HCT116 (cell line): Measurements from ENCODE around the gene MLH3. TPM values are rescaled to one million over a fixed set of nuclear protein-coding genes. Genes with fewer than 3 reads are reported as not detected.

ENCODE experiments used
- ATAC-seq: fragments of 200-7000 bp; cut with Tn5 transposase; 2 replicates; pipeline ENCODE4 v1.9.1; 2020; ENCODE audit warnings: mild to moderate bottlenecking, moderate library complexity
- BruUV-seq: library from RNA; stranded (reverse); fragments of 400-500 nt; replicated peaks from 2 replicates; lab custom pipeline; 2021; lab: Mats Ljungman, UMichigan
- CTCF ChIA-PET: fragments of 300-600 bp; sonication (Branson Sonifier 250); formaldehyde crosslinking; loops from one replicate; lab custom pipeline; 2021; ENCODE audit warnings: antibody characterized with exemption; lab: Charles Lee
- POLR2A ChIA-PET: fragments of 300-600, 350-600 bp; sonication (Branson Sonifier 250); formaldehyde crosslinking; loops from one replicate; lab custom pipeline; 2021; ENCODE audit warnings: antibody characterized with exemption; lab: Charles Lee
- RAD21 ChIA-PET, 2 experiments: fragments of 300-600 bp; sonication (Branson Sonifier 250); formaldehyde crosslinking; loops; one replicate each; lab custom pipeline; 2023; ENCODE audit warnings: low total read pairs in 2 of 2; ENCODE audit not compliant: uncharacterized antibody in 2 of 2, unreplicated experiment in 2 of 2, low non-redundant PET in 1 of 2; lab: Charles Lee
- DNase-seq: peaks from one replicate; pipeline ENCODE4 v3.0.0-alpha.2; 2010; ENCODE audit warnings: low read depth, low spot score
- H2AFZ ChIP-seq: fragments of 200-600 bp; shearing (Covaris generic), sonication (generic); 2 replicates; pipeline ENCODE4 v1.6.1; 2017; ENCODE audit warnings: low read depth, mixed run types, mixed read lengths, antibody characterized with exemption, low read length; ENCODE audit not compliant: poor library complexity, severe bottlenecking
- H3K27ac ChIP-seq: 2 replicates; pipeline ENCODE4 v1.5.1; 2012; ENCODE audit warnings: low read depth, low read length
- H3K27me3 ChIP-seq: fragments of 200-600 bp; sonication (generic); 2 replicates; pipeline ENCODE4 v1.6.1; 2016; ENCODE audit warnings: mixed run types, low read length, mixed read lengths; ENCODE audit not compliant: insufficient read depth
- H3K36me3 ChIP-seq, 2 experiments: fragments of 200-500 bp in 1 of 2; fragments of 200-600 bp in 1 of 2; sonication (Bioruptor generic) in 1 of 2; sonication (generic) in 1 of 2; 2 replicates each; pipeline versions ENCODE4 v1.5.1 to v1.6.1; 2014 to 2016; ENCODE audit warnings: low read length in 2 of 2, inconsistent platforms in 1 of 2, mixed read lengths in 1 of 2, mixed run types in 1 of 2; ENCODE audit not compliant: insufficient read depth in 2 of 2, control insufficient read depth in 1 of 2
- H3K4me1 ChIP-seq, 2 experiments: fragments of 200-600 bp in 1 of 2; sonication (generic) in 1 of 2; 2 replicates each; pipeline versions ENCODE4 v1.5.1 to v1.6.1; 2012 to 2017; ENCODE audit warnings: low read length in 2 of 2, inconsistent platforms in 1 of 2, mild to moderate bottlenecking in 1 of 2, mixed read lengths in 1 of 2, mixed run types in 1 of 2, moderate library complexity in 1 of 2; ENCODE audit not compliant: insufficient read depth in 2 of 2, control insufficient read depth in 1 of 2
- H3K4me2 ChIP-seq: fragments of 200-600 bp; sonication (generic); 2 replicates; pipeline ENCODE4 v1.6.1; 2017; ENCODE audit warnings: mixed run types, low read length, mixed read lengths
- H3K4me3 ChIP-seq, 2 experiments: fragments of 200-600 bp in 1 of 2; sonication (generic) in 1 of 2; replicated peaks in 1 of 2; 2 replicates each; pipeline ENCODE4 v1.5.1; 2011 to 2016; ENCODE audit warnings: low read length in 2 of 2, control low read depth in 1 of 2, low read depth in 1 of 2, mild to moderate bottlenecking in 1 of 2, mixed read lengths in 1 of 2, mixed run types in 1 of 2
- H3K79me2 ChIP-seq: fragments of 200-600 bp; sonication (generic); 2 replicates; pipeline ENCODE4 v1.6.1; 2017; ENCODE audit warnings: mild to moderate bottlenecking, mixed run types, low read length, moderate library complexity, mixed read lengths; ENCODE audit not compliant: insufficient read depth
- H3K9ac ChIP-seq: fragments of 200-600 bp; sonication (generic); 2 replicates; pipeline ENCODE4 v1.6.1; 2016; ENCODE audit warnings: low read length, mixed read lengths
- H3K9me2 ChIP-seq: fragments of 200-600 bp; sonication (generic), shearing (Covaris generic); 2 replicates; pipeline ENCODE4 v1.6.1; 2017; ENCODE audit warnings: mixed run types, mild to moderate bottlenecking, moderate library complexity; ENCODE audit not compliant: insufficient read depth
- H3K9me3 ChIP-seq, 2 experiments: fragments of 200-500 bp in 1 of 2; fragments of 200-600 bp in 1 of 2; sonication (Bioruptor generic) in 1 of 2; sonication (generic) in 1 of 2; 2 replicates each; pipeline ENCODE4 v1.6.1; 2014 to 2017; ENCODE audit warnings: low read length in 2 of 2, mixed read lengths in 2 of 2, inconsistent platforms in 1 of 2, low read depth in 1 of 2, mild to moderate bottlenecking in 1 of 2, mixed run types in 1 of 2, moderate library complexity in 1 of 2; ENCODE audit not compliant: control insufficient read depth in 1 of 2, insufficient read depth in 1 of 2
- H4K20me1 ChIP-seq: fragments of 200-600 bp; sonication (generic), shearing (Covaris generic); 2 replicates; pipeline ENCODE4 v1.6.1; 2017; ENCODE audit warnings: mixed run types, mild to moderate bottlenecking, moderate library complexity; ENCODE audit not compliant: insufficient read depth
- CEBPB ChIP-seq: IDR thresholded peaks from 2 replicates; pipeline ENCODE4 v1.6.1; 2012; ENCODE audit warnings: low read depth
- CTCF ChIP-seq, 3 experiments: fragments of 200-600 bp in 1 of 3; sonication (generic) in 1 of 3; IDR thresholded peaks in 2 of 3; conservative IDR thresholded peaks in 1 of 3; 2 replicates each; pipeline ENCODE4 v1.5.1; 2012 to 2017; ENCODE audit warnings: low read depth in 2 of 3, low read length in 2 of 3, antibody characterized with exemption in 1 of 3, borderline replicate concordance in 1 of 3, control low read depth in 1 of 3, mild to moderate bottlenecking in 1 of 3, mixed read lengths in 1 of 3, mixed run types in 1 of 3, moderate library complexity in 1 of 3; ENCODE audit not compliant: insufficient read depth in 1 of 3
- EGR1 ChIP-seq: IDR thresholded peaks from 2 replicates; pipeline ENCODE4 v1.6.1; 2012; ENCODE audit warnings: low read depth
- FOSL1 ChIP-seq: IDR thresholded peaks from 2 replicates; pipeline ENCODE4 v1.6.1; 2012; ENCODE audit warnings: low read depth
- MAX ChIP-seq: IDR thresholded peaks from 2 replicates; pipeline ENCODE4 v1.6.1; 2012
- POLR2A ChIP-seq: IDR thresholded peaks from 2 replicates; pipeline ENCODE4 v1.7.0; 2011; ENCODE audit warnings: borderline replicate concordance; ENCODE audit not compliant: insufficient read depth, insufficient read length; ENCODE audit errors: extremely low read depth
- POLR2AphosphoS5 ChIP-seq: IDR thresholded peaks from 2 replicates; pipeline ENCODE4 v1.6.1; 2011; ENCODE audit warnings: mild to moderate bottlenecking, low read depth, low read length, moderate library complexity
- SIN3A ChIP-seq: IDR thresholded peaks from 2 replicates; pipeline ENCODE4 v1.6.1; 2012; ENCODE audit warnings: low read depth
- SP1 ChIP-seq: IDR thresholded peaks from 2 replicates; pipeline ENCODE4 v1.6.1; 2012; ENCODE audit warnings: low read depth
- SRF ChIP-seq: IDR thresholded peaks from 2 replicates; pipeline ENCODE4 v1.6.1; 2012; ENCODE audit warnings: low read depth
- TCF7L2 ChIP-seq: IDR thresholded peaks from 2 replicates; pipeline ENCODE4 v1.7.0; 2011; ENCODE audit warnings: borderline replicate concordance, inconsistent platforms; ENCODE audit not compliant: insufficient read depth, insufficient read length; ENCODE audit errors: extremely low read depth
- ZBTB33 ChIP-seq: IDR thresholded peaks from 2 replicates; pipeline ENCODE4 v1.6.1; 2011; ENCODE audit warnings: mild to moderate bottlenecking, low read length, moderate library complexity; ENCODE audit not compliant: insufficient replicate concordance; ENCODE audit errors: extremely low read depth
- ZFX ChIP-seq: fragments of 450-650 bp; IDR thresholded peaks from 2 replicates; pipeline ENCODE4 v1.6.1; 2017
- ZNF274 ChIP-seq: fragments of 200-500 bp; sonication (Bioruptor generic); IDR thresholded peaks from 2 replicates; pipeline ENCODE4 v1.6.1; 2014; ENCODE audit warnings: mild to moderate bottlenecking, low read depth, low read length, inconsistent platforms
- intact Hi-C: fragments of 100-400 bp; cut with micrococcal nuclease; formaldehyde crosslinking; loops from 2 replicates; pipeline ENCODE4 v1.10.0; 2022
- total RNA-seq: library from RNA; stranded (reverse); gene quantifications from one replicate; pipeline ENCODE4 v1.2.1, GENCODE V29; 2021; ENCODE audit not compliant: unreplicated experiment
- TF ChIP-seq, protein P1 (sequence below): IDR thresholded peaks from 2 replicates; pipeline ENCODE4 v1.6.1; 2012

The MLH3 gene
- total RNA-seq, 1 experiment from 2014 or later = 14.7 TPM

DNA sequence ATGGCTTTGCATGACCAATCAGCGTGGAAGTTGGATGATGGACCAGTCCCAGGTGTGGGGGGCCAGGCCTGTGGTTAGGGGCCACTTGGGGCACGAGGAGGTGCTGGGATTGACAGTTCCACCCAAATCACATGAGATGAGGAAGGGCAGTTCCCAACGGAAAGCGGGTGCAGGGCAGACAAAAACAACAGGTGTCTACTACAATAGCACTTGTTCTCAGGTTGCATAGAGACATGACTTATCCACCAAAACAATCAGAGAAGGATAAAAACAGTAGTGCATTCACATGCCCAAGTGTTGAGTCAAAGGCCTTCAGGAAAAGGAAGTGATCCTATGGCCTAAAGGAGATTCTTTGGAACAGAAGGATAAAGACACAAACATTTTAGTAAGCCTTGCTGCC lies 63.1 kb downstream of the MLH3 start:
- Histone ChIP-seq H3K79me2 (no peaks in the 10 kb centered on the region), H3K27me3 (no peaks in the 10 kb centered on the region), H3K4me3 (no peak overlapping the region), H3K4me2 (peak overlapping the region; percentile 34), H3K27ac (no peak overlapping the region), H4K20me1 (no peaks in the 10 kb centered on the region), H3K9me3 (no peaks in the 10 kb centered on the region), H3K9me2 (no peaks in the 10 kb centered on the region), H2AFZ (no peak overlapping the region), H3K9ac (no peak overlapping the region), H3K36me3 (no peaks in the 10 kb centered on the region), H3K4me1 (peaks cover 2 to 15% of the 10 kb centered on the region in 2 experiments; a peak in 2 of 4 replicates)
- intact Hi-C loops = no loop called here
- POLR2A ChIA-PET = no interaction called here
- RAD21 ChIA-PET = no interaction called here
- no TSS peak for BruUV-seq
- TF ChIP-seq SRF (no peak), SIN3A (no peak), SP1 (peak; percentile 41; the same call in 1 of the 2 replicates), POLR2A (no peak), ZBTB33 (no peak), TCF7L2 (no peak), CEBPB (no peak), ZNF274 (no peak)
- ATAC-seq (peak; percentile 71), DNase-seq (peak; percentile 45)
- CTCF ChIA-PET = no interaction called here

- no peak overlapping the region for H2AFZ ChIP-seq
- no peaks in the 10 kb centered on the region for H3K27me3 ChIP-seq
- no peak for ATAC-seq
- H3K27ac ChIP-seq = no peak overlapping the region
- POLR2A ChIA-PET = no interaction called here
- no peaks in the 10 kb centered on the region for H3K9me3 ChIP-seq
- H3K79me2 ChIP-seq = no peaks in the 10 kb centered on the region
- H3K9ac ChIP-seq = no peak overlapping the region
- BruUV-seq = no TSS peak
- H4K20me1 ChIP-seq = no peaks in the 10 kb centered on the region
- DNase-seq = no peak
- RAD21 ChIA-PET = no interaction called here
- peaks cover 2 to 15% of the 10 kb centered on the region in 2 experiments; a peak in 2 of 4 replicates for H3K4me1 ChIP-seq
- no peaks in the 10 kb centered on the region for H3K9me2 ChIP-seq
- H3K4me3 ChIP-seq = no peak overlapping the region
- intact Hi-C loops = no loop called here
- CTCF ChIA-PET = no interaction called here
- no peak overlapping the region for H3K4me2 ChIP-seq
- no peaks in the 10 kb centered on the region for H3K36me3 ChIP-seq
- TF ChIP-seq EGR1 = no peak
- TF ChIP-seq SRF = no peak
- no peak for TF ChIP-seq CTCF (IDR thresholded peaks at IDR 0.05 in 2 of 3, conservative IDR thresholded peaks at IDR 0.05 in 1 of 3; ENCODE audit: borderline replicate concordance in 1 of 3, insufficient read depth in 1 of 3, low read depth in 2 of 3, low read length in 2 of 3)
- TF ChIP-seq, protein P1, sequence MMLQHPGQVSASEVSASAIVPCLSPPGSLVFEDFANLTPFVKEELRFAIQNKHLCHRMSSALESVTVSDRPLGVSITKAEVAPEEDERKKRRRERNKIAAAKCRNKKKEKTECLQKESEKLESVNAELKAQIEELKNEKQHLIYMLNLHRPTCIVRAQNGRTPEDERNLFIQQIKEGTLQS = no peak
- no peak for TF ChIP-seq ZFX
- no peak for TF ChIP-seq SP1
- TF ChIP-seq MAX = no peak
- no peak for TF ChIP-seq POLR2AphosphoS5
- TF ChIP-seq ZBTB33 = no peak
- no peak for TF ChIP-seq FOSL1
These were observed 65.5 kb downstream of the MLH3 start for GRCh38 chr14:74985806-74986205.
